ENCODE measurements around the gene ZBP1. TPM values are rescaled to one million over a fixed set of nuclear protein-coding genes. Genes with fewer than 3 reads are reported as not detected.

ZBP1 gene
- polyA plus RNA-seq, 1 of the 3 experiments (the other 2 are of a cell fraction), result not detected

DNA sequence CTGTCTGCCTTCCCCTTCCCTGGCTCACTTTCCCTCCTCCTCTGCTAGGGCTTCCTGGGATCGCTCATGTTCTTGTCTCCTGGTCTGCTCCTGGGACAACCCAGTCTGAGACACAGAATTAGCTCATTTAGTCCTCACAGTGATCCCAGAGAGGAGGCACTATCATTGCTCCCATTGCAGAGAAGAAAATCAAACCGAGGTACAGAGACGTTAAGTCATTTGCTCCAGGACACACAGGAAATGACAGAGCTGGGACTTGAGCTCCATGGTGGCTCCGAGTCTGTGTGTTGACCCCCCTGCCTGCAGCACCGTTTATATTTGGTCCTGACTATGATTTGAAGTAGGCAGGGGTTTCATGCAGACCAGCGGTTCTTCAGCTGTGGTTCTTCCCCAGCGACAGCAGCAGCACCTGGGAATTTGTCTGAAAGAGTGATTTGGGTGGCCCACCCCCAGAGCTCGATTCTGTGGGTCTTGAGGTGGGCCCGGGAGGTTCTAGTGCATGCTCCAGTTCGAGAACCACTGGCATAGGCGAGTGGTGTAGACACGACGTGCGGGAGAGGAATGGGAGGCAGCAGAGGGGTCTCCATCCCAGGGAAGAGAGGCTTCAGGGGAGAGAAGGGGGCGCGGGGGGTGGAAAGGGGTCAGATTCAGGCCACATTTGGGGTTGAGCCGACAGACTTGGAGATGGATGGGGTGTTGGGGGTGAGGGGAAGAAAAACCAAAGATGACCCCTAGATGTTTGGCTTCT, 34.6 kb downstream of the ZBP1 start:
- H3K79me2 ChIP-seq (ENCODE audit: insufficient read depth), result no peaks in the 10 kb centered on the region
- H3K4me1 ChIP-seq (ENCODE audit: control insufficient read depth in 1 of 2, insufficient read depth in 2 of 2, low read depth in 1 of 2, low read length in 1 of 2), result no peaks in the 10 kb centered on the region; a peak in 1 of 4 replicates
- 39% methylated on average over 17 of the region's 17 CpGs for WGBS (ENCODE audit: low lambda C conversion rate)
- no peaks in the 10 kb centered on the region for H4K20me1 ChIP-seq (ENCODE audit: insufficient read depth)
- H3K27ac ChIP-seq (ENCODE audit: low read depth in 2 of 2, low read length in 1 of 2), result no peak overlapping the region
- H2AFZ ChIP-seq (ENCODE audit: low read depth), result no peak overlapping the region
- H3K9me2 ChIP-seq, result no peaks in the 10 kb centered on the region
- ChIA-PET CTCF (interaction anchor here (0.7 to 21.1 kb wide), 5 partner anchors 11 to 624 kb away, joined by 3 to 403 read pairs (median 6); no protein-coding TSS in a partner anchor), POLR2A (no interaction called here)
- H3K4me2 ChIP-seq, result no peak overlapping the region
- no peaks in the 10 kb centered on the region for H3K36me3 ChIP-seq (replicated peaks in 1 of 2; ENCODE audit: control insufficient read depth in 1 of 2, insufficient read depth in 2 of 2, low read length in 1 of 2)
- H3K9me3 ChIP-seq, result no peaks in the 10 kb centered on the region
- no peak for TF ChIP-seq TCF12 (IDR thresholded peaks at IDR 0.05)
- TF ChIP-seq JUND (IDR thresholded peaks at IDR 0.05), result no peak
- no peak for TF ChIP-seq RCOR1 (IDR thresholded peaks at IDR 0.05; ENCODE audit: low read length)
- TF ChIP-seq CTCF (IDR thresholded peaks at IDR 0.05), result no peak
- TF ChIP-seq SIN3A (IDR thresholded peaks at IDR 0.05; ENCODE audit: borderline replicate concordance, low read depth, low read length), result no peak
- no peak for TF ChIP-seq USF1 (IDR thresholded peaks at IDR 0.05; ENCODE audit: borderline replicate concordance, low read depth)
- TF ChIP-seq MXI1 (IDR thresholded peaks at IDR 0.05; ENCODE audit: low read depth, low read length), result no peak
- no peak for TF ChIP-seq ZBTB33 (IDR thresholded peaks at IDR 0.05; ENCODE audit: borderline replicate concordance, low read depth)
- TF ChIP-seq EZH2phosphoT487 (IDR thresholded peaks at IDR 0.05; ENCODE audit: borderline replicate concordance, low read depth), result no peak
- TF ChIP-seq GABPA (IDR thresholded peaks at IDR 0.05; ENCODE audit: low read depth), result no peak
- no peak for TF ChIP-seq FOSL2 (IDR thresholded peaks at IDR 0.05; ENCODE audit: borderline replicate concordance, low read depth)
- H3K9ac ChIP-seq, result no peak overlapping the region
- H3K4me3 ChIP-seq (ENCODE audit: low read depth in 2 of 2, low read length in 1 of 2), result no peak overlapping the region
- H3F3A ChIP-seq (replicated peaks; ENCODE audit: insufficient read depth), result no peaks in the 10 kb centered on the region
- DNase-seq, result no peak
- H3K27me3 ChIP-seq (ENCODE audit: insufficient read depth), result peaks cover 7% of the 10 kb centered on the region; the same call in 1 of the 2 replicates
